PC-3 (cell line): ENCODE data around the gene PCYOX1L. TPM values are rescaled to one million over a fixed set of nuclear protein-coding genes. Genes with fewer than 3 reads are reported as not detected.

Source experiments
- ATAC-seq: fragments of 200-7000 bp; cut with Tn5 transposase; 2 replicates; pipeline ENCODE4 v1.9.1; 2020; ENCODE audit warnings: mild to moderate bottlenecking, moderate library complexity
- BruUV-seq: library from RNA; stranded (reverse); fragments of 400-500 nt; replicated peaks from 2 replicates; lab custom pipeline; 2021; lab: Mats Ljungman, UMichigan
- CTCF ChIA-PET: fragments of 300-600 bp; sonication (Branson Sonifier 250); formaldehyde crosslinking; loops from one replicate; lab custom pipeline; 2022; ENCODE audit warnings: antibody characterized with exemption; lab: Charles Lee
- POLR2A ChIA-PET: fragments of 300-600 bp; sonication (Branson Sonifier 250); formaldehyde crosslinking; loops from one replicate; lab custom pipeline; 2022; ENCODE audit warnings: antibody characterized with exemption; ENCODE audit not compliant: unreplicated experiment; lab: Charles Lee
- DNase-seq: peaks from one replicate; pipeline ENCODE4 v3.0.0-alpha.2; 2015
- H2AFZ ChIP-seq: fragments of 300-600 bp; sonication (generic); 2 replicates; pipeline ENCODE4 v1.6.0; 2016; ENCODE audit warnings: antibody characterized with exemption, low read length
- H3F3A ChIP-seq: fragments of 300-600 bp; sonication (generic); one replicate; pipeline ENCODE4 v1.6.0; 2017; ENCODE audit warnings: antibody characterized with exemption, low read length, control low read depth, mild to moderate bottlenecking; ENCODE audit not compliant: unreplicated experiment
- H3K27ac ChIP-seq: fragments of 300-600 bp; sonication (generic); 2 replicates; pipeline ENCODE4 v1.5.1; 2016; ENCODE audit warnings: mild to moderate bottlenecking, low read length
- H3K27me3 ChIP-seq: fragments of 300-600 bp; sonication (generic); 2 replicates; pipeline ENCODE4 v1.6.1; 2016; ENCODE audit warnings: low read length, mixed read lengths
- H3K36me3 ChIP-seq: fragments of 300-600 bp; sonication (generic); 2 replicates; pipeline ENCODE4 v1.6.1; 2016; ENCODE audit warnings: low read depth, mixed run types, low read length, mixed read lengths
- H3K4me1 ChIP-seq: fragments of 300-600 bp; sonication (generic); 2 replicates; pipeline ENCODE4 v1.5.1; 2016; ENCODE audit warnings: low read length; ENCODE audit not compliant: insufficient read depth
- H3K4me2 ChIP-seq: fragments of 300-600 bp; sonication (generic); 2 replicates; pipeline ENCODE4 v1.6.0; 2016; ENCODE audit warnings: low read length
- H3K4me3 ChIP-seq: fragments of 300-600 bp; sonication (generic); 2 replicates; pipeline ENCODE4 v1.5.1; 2016; ENCODE audit warnings: mild to moderate bottlenecking, low read length, mixed read lengths
- H3K79me2 ChIP-seq: fragments of 300-600 bp; sonication (generic); 2 replicates; pipeline ENCODE4 v1.6.1; 2017; ENCODE audit warnings: low read length, mixed read lengths
- H3K9ac ChIP-seq: fragments of 300-600 bp; sonication (generic); 2 replicates; pipeline ENCODE4 v1.6.0; 2016; ENCODE audit warnings: mild to moderate bottlenecking, low read length
- H3K9me2 ChIP-seq: fragments of 300-600 bp; sonication (generic); replicated peaks from 2 replicates; pipeline ENCODE4 v1.6.1; 2016; ENCODE audit warnings: mixed run types, low read length, mixed read lengths
- H3K9me3 ChIP-seq: fragments of 300-600 bp; sonication (generic); 2 replicates; pipeline ENCODE4 v1.6.1; 2016; ENCODE audit warnings: low read length, mixed read lengths
- H4K20me1 ChIP-seq: fragments of 300-600 bp; sonication (generic); 2 replicates; pipeline ENCODE4 v1.6.1; 2016; ENCODE audit warnings: low read length, mixed read lengths
- CTCF ChIP-seq: fragments of 300-600 bp; sonication (generic); conservative IDR thresholded peaks from 2 replicates; pipeline ENCODE4 v1.5.1; 2017; ENCODE audit warnings: antibody characterized with exemption, low read depth, mild to moderate bottlenecking, low read length
- EZH2 ChIP-seq: fragments of 300-600 bp; sonication (generic); IDR thresholded peaks from one replicate; pipeline ENCODE4 v1.6.1; 2017; ENCODE audit warnings: antibody characterized with exemption, mild to moderate bottlenecking, low read length; ENCODE audit not compliant: unreplicated experiment
- EZH2phosphoT487 ChIP-seq: fragments of 300-600 bp; sonication (generic); IDR thresholded peaks from 2 replicates; pipeline ENCODE4 v1.6.1; 2018; ENCODE audit warnings: mild to moderate bottlenecking, antibody characterized with exemption, low read length, borderline replicate concordance
- intact Hi-C: fragments of 100-400 bp; cut with micrococcal nuclease; formaldehyde crosslinking; loops from 2 replicates; pipeline ENCODE4 v1.9.0; 2023
- total RNA-seq: library from RNA; depleted of rRNA; stranded (reverse); fragments of >200 nt; gene quantifications from 2 replicates; pipeline ENCODE4 v1.2.3, GENCODE V29; 2014

The PCYOX1L gene
- total RNA-seq, 1 experiment from 2014 or later, result 12.8 TPM

DNA sequence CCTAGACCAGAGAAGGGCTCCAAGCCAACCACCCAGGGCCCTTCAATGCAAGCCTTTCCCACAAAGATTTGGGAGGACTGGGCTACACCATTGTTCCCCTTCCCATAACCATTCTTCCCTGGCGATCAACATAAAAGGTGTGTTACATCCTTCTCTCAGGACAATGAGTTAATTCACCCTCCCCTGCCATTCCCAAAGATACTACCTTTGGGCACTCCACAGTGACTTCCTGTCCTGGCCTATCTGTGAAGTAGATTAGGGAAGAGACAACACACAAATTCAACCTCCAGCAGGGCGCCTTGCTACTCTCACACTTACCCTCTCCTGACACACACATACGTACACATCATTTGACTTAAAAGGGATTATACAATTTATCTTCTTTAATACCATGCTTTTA, 44.4 kb downstream of the PCYOX1L start:
- no peak overlapping the region for H3K9ac ChIP-seq
- H3K9me3 ChIP-seq, result no peaks in the 10 kb centered on the region
- H3K36me3 ChIP-seq, result no peaks in the 10 kb centered on the region
- H3K4me2 ChIP-seq, result no peak overlapping the region
- TF ChIP-seq CTCF (no peak), EZH2 (no peak), EZH2phosphoT487 (no peak)
- H3K27ac ChIP-seq, result no peak overlapping the region
- H2AFZ ChIP-seq, result no peak overlapping the region
- no peak for ATAC-seq
- H3K4me3 ChIP-seq, result no peak overlapping the region
- H3K4me1 ChIP-seq, result peaks cover 6% of the 10 kb centered on the region; the same call in 1 of the 2 replicates
- H3K79me2 ChIP-seq, result no peaks in the 10 kb centered on the region
- no peaks in the 10 kb centered on the region for H3F3A ChIP-seq
- CTCF ChIA-PET, result no interaction called here
- H4K20me1 ChIP-seq, result no peaks in the 10 kb centered on the region
- POLR2A ChIA-PET, result no interaction called here
- no peak for DNase-seq
- intact Hi-C loops, result no loop called here
- BruUV-seq, result no TSS peak
- no peaks in the 10 kb centered on the region for H3K9me2 ChIP-seq
- no peaks in the 10 kb centered on the region for H3K27me3 ChIP-seq

GRCh38 chr5:149403923-149404745, 46.3 kb downstream of the PCYOX1L start:
- Histone ChIP-seq H3K9me3 (no peaks in the 10 kb centered on the region), H3K27ac (no peak overlapping the region), H3K36me3 (no peaks in the 10 kb centered on the region), H3K79me2 (no peaks in the 10 kb centered on the region), H3K4me1 (peaks cover 6% of the 10 kb centered on the region; the same call in 1 of the 2 replicates), H3K4me3 (no peak overlapping the region), H3K4me2 (no peak overlapping the region), H3K9ac (no peak overlapping the region), H2AFZ (no peak overlapping the region), H3F3A (no peaks in the 10 kb centered on the region), H4K20me1 (no peaks in the 10 kb centered on the region), H3K27me3 (no peaks in the 10 kb centered on the region), H3K9me2 (no peaks in the 10 kb centered on the region)
- CTCF ChIA-PET, result interaction anchor here (0.6 kb wide), 1 partner anchor 78 kb away, joined by 6 read pairs; no protein-coding TSS in a partner anchor
- intact Hi-C loops, result no loop called here
- TF ChIP-seq EZH2phosphoT487 (no peak), CTCF (no peak), EZH2 (no peak)
- ATAC-seq (peak; percentile 34), DNase-seq (peak; percentile 36)
- BruUV-seq, result no TSS peak
- POLR2A ChIA-PET, result no interaction called here
